CD4-positive, alpha-beta T cell treated with Interleukin-4 for 4 hours (primary cell): ENCODE measurements around the gene SLC6A17.

ENCODE experiments used
- DNase-seq: peaks from one replicate; pipeline ENCODE4 v3.0.0-alpha.2; 2020

The SLC6A17 gene

DNA sequence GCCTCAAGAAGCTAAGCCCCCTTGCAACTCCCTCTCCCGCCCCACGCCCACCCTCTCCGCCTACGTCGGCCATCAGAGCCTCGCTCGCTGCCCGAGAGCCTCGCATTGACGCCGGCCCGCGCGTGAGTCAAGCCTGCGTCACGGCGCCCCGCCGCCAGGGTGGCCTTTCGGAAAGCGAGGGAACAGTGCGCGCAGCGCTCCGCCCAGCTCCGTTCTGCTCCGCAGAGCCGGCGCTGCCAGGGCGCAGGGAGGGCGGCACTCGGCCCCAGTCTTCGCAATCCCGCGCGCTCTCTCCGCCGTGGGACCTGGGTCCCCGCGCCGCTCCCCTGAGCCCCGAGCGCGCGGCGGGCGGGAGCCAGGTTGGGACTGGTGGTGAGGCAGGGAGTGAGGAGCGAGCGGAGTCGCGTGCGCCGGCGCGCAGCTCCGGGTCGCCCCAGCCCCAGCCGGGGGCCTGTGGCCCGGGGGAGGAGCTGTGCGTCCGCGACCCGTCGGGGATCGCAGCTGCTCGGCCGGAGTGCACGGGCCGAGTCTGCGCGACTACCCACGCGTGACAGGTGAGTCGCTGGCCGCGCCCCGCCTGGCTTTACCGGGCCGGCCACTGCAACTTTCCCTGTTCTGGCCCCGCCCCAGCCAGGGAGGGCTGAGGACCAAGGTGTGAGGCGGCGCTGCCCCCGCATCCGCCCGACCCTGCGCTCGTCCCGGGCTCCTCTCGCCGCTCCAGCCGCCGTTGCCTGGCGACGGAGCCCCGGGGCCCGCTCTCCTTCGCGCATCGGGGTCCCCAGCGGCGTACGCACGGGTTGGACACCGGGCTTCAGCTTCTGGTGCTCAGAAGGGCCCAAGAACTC, at the start of gene SLC6A17:
SLC6A17 (plus strand) TSS at position 165 of the 845 bp plus-strand sequence. CDS start 16,436 bp downstream, outside the sequence.
- DNase-seq, result no peak

DNA sequence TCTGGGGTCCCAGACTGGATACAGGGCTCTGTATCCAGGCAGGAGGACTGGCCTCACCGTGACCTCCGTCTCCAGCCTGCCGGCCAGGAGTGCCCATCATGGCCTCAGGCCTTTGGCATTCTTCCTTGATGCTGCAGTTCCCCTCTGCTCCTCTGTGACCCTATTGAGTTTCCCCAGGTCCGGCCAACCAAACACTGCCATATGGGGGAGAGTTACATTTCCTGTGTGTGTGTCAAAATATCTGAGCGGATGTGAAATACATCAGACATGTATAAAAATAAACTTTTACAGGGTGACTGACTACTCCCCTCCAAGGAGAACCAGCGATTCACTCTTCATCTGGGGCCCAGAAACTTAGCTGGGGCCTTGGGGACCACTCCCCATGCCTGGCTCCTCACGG, 48.2 kb upstream of the SLC6A17 start:
- DNase-seq, result no peak

DNA sequence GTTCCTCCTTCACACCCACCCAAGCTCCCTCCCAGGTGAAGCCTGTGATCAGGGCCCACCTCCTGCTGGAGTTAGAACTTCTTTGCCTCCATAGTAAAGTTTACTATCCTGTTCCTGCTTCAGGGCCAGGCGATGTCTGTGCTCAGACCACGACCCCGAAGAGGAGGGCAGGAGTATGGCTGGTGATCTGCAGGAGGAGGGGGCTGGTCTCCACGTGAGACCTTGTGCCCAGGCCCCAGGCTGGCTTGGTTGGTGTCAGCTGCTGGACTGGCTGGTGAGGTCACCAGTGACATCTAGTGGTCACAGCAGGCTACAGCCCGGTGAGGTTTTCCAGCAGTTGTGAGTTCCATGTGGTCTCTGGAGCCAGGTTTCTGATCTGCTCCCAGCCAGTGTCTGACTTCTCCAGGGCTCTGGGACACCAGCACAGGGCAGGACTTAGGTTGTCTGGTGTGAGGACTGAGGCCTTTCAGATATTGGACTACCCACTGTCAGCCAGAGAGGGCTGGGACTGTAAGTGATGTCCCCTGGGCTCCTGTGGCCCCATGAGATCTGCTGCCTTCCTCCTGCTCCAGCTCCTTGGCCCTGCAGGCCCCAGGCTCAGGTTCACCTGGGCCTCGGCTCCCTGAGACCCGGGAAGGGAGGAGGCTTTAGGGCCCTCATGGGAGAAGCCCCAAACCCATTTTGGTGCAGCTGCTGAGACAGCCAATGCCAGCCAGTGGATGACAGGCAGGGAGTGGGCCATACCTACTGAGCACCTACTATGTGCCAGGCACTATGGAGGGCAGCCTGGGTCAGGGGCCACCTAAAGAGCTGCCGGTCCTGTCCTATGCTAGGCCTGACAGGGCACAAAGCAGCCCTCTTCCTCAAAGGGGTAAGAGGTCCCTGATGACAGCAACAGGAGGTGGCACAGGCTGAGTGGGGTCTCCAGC, 44.0 kb upstream of the SLC6A17 start:
- DNase-seq, result peak; percentile 55

DNA sequence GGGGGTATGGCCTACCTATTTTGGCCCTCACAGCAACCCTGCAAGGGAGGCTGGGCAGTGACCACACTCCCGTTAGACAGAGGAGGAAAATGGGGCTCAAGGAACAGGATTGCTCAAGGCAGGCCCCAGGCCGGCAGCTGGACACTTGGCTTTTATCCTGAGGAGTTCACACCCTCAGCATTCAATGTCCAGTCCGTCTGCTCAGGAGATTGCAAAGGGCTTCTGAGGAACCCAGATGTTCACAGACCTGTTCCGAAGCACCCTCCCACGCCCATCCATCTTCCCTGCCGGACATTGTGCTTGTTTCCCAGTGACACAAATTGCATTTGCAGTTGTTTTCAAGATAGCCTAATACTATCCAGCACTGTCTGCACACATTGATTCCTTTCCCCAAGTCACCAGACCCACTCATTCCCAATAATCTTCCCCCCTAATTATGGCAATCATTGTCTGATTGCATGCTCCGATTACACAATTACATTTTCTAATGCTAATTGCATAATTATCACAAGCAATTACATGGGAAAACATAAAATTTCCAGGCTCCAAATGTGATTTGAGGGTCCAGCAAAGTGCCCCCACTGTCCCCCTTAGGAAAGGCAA, 42.3 kb upstream of the SLC6A17 start:
- DNase-seq, result no peak

DNA sequence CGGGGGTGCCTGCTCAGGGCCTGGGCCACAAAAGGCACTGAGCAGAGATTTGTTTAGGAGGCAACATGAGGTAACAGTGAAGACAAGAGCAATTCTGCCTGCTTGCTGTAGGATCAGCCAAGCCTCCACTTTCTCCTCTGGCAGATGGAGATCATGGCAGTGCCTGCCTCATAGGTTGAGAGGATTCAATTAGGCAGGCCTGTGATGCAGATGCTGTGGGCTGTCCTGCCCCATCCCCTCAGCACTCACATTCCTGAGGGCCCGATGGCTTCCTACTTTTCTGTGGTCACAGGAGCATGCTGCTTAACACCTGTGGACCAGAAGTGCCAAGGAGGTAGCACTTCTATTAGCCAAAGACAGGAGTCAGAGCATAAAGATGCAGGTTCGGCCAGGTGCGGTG, 39.2 kb upstream of the SLC6A17 start:
- DNase-seq, result no peak

DNA sequence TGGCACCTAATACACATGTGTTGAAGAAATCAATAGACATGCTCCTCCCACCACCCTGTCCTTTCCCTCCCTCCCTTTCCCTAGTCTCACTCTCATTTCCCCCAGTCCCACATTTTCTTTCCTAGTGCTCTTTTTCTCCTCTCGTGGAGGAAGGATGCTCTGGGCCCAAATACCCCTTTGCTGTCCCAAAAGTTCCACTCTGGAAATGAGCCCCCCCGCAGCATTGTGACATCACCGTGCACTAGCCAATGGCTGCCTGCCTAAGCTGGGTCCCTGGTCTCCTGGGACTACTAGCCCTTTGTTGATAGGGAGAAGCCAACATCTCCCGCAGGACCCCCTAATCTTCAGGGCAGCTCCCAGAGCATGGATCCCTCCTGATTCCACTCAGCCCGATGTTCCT, 38.2 kb upstream of the SLC6A17 start, which contains the start of gene UBL4B:
UBL4B (plus strand) TSS at position 301 of the 400 bp plus-strand sequence; CDS start at position 393, 92 bp downstream.
- no peak for DNase-seq

DNA sequence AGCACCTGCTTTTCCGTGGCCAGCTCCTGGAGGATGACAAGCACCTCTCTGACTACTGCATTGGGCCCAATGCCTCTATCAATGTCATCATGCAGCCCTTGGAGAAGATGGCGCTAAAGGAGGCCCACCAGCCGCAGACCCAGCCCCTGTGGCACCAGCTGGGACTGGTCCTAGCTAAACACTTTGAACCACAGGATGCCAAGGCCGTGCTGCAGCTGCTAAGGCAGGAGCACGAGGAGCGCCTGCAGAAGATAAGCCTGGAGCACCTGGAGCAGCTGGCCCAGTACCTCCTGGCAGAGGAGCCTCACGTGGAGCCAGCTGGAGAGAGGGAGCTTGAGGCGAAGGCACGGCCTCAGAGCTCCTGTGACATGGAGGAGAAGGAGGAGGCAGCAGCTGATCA, 37.6 kb upstream of the SLC6A17 start:
- no peak for DNase-seq

DNA sequence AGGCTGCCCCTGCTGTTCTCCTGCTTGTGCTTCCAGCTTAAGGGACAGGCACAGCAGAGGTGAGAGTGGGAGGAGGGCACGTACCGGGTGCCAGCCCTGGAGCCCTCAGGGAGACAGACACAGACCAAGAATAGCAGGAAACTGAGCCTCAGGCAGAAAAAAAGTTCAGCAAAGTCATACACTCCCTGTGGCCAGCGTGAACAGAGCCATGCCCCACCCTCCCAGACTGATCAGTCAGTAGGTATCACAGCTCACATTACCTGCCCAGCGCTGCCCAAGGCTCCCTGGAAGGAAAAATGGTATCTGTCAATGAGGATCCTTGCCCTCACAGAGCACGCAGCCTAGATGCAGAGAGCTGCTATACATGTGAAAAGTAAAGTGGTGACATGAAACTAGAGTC, 36.7 kb upstream of the SLC6A17 start:
- no peak for DNase-seq

DNA sequence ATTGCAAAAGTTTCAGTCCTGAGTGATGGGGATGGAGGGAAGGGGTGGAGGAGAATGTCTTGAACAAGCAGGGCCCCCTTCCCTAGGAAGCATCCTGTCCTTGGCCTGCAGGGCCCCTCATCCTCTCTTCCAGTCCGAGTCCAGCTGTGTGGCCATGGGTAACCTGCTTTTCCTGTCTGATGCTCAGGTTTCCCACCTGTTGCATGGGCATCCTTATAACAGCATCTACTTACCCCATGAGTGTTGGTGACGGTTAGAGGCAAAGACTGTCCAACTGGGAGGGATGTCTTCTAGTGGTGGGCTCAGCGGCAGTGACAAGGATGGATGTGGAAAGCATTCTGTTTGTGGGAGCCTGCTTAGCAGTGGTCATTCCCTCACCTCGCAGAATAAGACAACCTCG, 36.1 kb upstream of the SLC6A17 start:
- DNase-seq, result no peak

DNA sequence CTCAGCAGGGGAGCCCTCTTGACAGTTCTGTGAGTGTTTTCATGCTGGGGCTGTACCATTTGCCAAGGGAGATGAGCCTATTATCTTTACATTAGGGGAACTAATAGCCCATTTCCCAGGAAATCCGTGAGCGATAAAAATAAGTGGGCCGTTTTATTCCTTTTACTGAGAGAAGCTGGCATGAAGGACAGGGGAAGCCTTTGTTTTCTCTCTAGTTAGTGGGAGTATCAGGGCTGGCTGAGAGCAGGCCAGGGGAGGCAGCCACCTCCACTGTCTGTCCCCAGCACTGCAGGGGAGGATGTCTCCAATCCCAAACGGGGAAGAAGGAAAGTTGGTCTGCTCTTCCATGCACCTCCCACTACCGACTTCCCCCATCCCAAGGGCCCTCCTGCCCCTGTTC, 35.5 kb upstream of the SLC6A17 start:
- no peak for DNase-seq

DNA sequence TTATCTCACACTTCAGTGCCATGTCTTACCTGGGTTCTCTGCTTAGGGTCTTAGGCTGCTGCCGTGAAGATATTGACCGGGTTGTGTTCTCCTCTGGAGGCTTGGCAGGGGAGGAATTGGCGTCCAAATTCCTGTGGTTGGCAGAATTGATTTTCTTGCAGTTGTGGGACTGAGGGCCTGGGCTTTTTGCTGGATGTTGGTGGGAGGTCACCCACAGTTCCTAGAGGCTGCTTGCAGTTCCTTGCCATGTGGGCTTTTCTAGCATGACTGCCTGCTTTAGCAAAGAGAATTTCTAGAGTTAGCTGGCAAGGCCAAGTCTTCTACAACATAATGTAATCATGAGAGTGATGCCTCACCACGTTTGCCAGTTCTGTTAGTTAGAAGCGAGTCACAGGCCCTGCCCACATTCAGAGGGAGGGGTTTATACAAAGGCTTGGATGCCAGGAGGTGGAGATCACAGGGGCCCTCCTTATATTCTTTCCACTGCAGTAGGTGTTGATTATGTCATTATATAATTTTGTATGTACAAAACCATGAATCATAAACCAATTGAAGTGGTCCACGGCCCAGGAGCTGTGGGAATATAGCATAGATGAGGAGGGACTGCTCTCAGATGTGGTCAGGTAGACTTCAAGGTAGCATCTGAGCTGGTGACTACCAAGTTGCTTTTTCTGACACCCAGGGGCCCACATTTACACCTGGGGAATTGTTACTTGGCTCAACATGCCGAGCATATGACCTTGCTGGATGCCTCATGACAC, 31.5 kb upstream of the SLC6A17 start:
- no peak for DNase-seq

DNA sequence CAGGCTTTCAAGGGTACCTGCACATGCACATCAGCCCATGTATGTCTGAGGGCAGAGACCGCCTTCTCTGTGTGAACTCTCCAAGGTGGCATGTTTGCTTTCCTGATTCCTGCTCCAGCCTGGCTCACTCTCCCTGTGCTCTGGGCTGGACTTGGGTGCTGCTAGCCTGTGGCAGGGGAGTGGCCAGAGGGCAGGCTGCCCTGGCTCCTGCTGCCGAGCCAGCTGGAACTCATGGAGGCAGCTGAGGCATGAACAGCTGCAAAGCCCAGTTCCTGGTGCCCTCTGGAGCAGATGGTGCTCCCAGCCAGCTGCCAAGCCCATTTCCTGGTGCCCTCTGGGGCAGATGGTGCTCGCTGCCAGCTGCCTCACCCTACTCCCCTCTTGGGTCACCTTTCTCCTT, 30.5 kb upstream of the SLC6A17 start:
- no peak for DNase-seq

DNA sequence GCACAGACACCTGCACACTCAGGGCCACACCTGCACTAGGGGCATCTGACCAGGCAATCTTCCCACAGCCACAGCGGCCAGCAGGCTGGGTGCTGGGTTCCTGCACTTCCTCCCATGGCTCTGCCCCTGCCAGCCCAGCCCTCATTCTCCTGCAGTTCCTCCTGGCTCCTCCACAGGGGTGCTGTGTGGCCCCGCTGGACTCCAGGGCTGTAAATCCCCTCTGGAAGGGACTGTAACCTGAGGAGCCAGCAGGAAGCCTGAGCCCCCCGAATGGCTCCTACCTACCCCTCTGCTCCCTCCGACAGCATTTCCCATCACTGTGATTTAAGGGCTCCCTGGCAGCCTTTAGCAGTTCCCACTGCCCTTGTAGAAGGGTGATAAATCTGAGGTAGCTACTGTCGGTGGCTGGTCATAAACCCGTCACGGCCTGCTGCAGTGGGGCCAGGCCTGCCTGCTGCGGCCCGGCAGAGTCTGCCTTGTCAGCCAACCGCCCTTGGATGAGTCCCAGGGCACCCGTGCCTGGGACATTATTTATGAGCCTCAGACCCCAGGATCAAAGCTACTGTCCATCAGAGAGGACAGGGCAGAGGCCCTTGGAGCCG, 29.2 kb upstream of the SLC6A17 start:
- no peak for DNase-seq

DNA sequence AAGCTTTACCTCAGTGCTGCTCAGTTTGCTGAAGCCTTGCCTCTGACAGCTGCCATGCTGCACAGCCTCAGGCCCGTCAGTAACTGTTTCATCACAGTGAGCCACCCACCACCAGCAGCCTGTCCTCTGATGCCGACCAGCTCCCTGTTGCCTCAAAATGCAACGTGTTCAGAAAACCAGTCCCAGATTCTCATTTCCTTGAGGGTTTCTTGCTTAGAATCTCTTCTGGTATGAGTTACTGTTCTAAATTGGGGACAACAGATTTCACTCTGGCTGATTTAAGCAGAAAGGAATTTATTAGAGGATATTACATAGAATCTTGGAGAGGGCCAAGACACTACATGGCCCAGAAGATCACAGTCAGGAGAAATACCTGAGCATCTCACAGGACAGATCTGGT, 27.1 kb upstream of the SLC6A17 start:
- DNase-seq, result no peak

DNA sequence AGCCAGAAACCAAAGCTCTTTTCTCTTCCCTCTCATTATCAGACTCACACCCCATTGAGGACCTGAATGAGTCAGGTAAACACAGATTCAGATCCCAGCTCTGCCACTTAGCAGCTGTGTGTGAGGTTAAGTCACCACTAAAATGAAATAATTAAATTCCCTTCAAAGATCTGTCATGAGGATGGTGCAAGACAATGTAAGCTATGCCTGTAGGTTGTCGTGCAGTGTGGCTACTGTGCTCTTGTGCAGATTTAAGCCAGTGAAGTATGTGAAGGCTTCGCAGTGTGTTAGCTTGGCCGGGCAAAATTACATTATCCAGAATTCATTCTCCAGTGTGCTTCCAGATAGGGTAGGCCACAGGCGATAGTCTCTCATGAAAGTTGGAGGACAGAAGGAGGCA, 24.5 kb upstream of the SLC6A17 start:
- no peak for DNase-seq

DNA sequence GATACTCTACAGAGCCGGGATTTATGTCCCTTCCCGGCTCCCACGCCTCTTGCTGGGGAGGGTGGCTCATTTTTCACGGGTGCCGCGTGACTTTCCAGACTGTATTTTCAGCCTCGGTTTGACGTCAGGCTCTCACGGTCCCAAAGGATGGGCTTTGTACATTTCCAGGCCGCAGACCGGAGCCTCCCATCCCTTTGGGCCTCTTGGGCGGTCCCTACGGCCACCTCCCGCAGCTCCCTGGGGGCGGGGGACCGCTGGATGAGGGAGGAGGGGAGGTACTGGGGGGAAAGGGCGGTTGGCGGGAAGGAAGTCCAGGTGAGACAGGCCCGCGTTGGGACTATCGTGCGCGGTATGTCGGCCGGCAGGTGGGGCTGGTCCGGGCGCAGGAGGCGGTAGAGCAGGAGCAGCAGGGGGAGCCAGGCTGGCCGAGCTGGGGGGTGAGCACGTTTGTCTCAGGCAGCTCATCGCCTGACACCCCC, 20.1 kb upstream of the SLC6A17 start:
- DNase-seq, result no peak

DNA sequence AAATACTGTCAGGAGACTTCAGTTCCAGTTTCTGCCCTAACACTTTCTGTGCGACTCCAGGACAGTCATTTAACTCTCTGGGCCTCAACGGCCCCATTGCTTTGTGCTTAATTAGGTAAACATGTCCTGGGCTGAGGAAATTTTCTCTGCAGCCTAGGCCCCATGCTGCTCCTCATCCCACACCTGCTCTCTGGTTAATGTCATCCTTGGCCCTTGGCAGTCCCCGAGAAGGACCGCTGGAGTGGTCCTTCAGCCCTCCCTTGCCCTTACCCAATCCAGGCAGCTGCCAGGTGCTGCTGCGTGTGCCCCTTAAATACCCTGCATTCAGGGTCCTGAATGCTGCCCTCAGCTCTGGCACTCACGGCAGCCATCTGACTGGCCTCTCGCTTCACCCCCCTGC, 19.3 kb upstream of the SLC6A17 start:
- DNase-seq, result no peak

DNA sequence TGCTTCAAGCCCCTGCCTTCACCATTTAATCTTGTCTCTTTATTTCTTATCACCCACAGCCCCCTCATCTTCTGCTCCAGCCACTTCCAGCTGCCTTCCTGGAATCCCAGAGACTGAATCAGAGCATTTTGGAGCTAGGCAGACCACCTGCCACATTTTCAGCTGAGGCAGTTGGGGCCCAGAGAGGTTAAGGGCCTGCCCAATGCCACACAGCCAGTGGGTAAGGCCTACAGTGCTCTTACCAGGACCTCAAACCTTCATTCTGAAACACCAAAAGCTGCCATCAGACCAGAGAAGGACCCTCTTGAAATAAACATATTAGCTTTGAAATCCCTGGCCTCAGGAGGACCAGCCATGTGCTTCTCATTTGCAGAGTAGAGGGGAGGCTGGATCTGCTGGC, 17.6 kb upstream of the SLC6A17 start:
- no peak for DNase-seq

DNA sequence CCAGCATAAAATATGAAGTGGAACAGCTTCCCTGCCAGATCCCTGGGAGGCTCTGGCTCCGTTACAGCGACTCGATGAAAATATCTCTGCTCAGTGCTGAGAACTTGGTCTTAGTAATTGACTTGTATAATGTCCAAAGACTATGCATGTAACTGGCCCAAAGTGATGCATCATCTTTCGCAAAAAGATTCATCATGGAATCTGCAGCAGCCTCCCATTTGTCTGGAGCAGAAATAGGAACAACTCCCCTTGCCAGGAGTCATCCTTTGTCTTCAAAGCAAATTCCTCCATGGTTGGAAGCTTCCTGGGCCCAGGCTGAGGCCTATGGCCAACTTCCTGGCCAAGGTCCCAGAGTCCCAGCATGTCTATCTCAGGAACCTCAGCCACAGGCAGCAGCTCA, 16.9 kb upstream of the SLC6A17 start:
- DNase-seq, result no peak

DNA sequence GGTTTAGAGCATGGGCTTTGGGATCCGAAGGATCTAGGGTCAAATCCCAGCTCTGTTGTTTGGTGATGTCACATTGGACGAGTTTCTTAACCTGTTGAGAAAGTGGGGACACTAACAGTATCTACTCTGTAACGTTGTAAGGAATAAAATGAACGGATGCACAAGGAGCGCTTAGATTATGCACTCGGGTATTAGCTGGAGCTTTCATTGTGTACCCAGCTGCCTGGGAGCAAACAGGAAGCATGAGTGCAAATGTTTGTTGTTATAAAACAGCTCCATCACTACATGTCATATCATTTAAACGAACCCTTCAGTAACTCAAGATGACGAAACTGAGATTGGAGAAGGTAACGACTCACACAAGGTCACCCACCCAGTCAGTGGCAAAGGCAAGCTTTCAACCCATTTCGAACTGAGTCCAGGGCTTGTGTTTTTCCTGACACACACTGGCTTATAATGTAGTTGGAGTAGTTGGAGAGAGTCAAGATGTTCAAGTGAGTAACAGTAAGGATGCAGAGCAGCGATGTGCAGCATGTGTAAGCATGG, 16.2 kb upstream of the SLC6A17 start:
- no peak for DNase-seq

DNA sequence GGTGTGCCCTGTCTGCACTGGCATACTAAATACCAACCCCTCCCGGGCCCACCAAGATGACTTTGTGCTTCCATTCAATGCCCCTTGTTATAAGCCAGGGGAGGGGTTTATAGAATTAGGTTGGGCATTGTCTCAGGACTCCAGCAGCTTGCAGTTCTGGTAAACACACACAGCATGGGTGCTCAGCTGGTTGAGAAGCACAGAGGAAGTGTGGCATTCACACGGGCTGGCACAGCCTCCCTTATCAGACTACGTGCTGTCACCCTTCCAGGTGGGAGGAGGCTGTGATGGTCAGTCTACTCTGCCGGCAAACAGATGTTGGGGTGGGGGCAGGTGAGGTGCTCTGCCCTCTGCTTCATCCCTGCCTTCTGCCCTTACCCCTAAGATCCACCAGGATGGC, 15.0 kb upstream of the SLC6A17 start:
- no peak for DNase-seq

DNA sequence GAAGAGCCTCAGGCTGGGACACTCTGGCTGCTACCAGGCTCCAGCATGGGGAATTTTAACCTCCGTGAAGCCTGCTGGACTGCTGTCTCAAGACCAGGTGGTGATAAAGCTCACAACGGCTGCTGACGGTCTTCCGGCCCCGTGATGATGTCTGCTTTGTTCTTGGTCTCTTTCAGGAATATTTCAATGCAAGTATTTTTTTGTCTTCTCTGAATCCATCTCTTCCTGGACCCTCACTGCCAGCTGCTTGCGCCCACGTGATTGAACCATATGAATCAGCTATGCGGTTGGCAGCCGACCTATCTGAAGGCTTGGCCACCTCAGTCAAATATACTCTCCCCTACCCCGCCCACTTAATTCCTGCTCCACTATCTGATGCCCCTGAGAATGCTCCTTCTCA, 14.6 kb upstream of the SLC6A17 start:
- no peak for DNase-seq
